ENCODE data around the gene GCN1. TPM values are rescaled to one million over a fixed set of nuclear protein-coding genes. Genes with fewer than 3 reads are reported as not detected.

GCN1 gene
- total and polyA plus RNA-seq, 2 of the 8 experiments (the other 6 are each of a cell fraction or from before 2014, with no cell fraction given): 61.4 to 133 TPM

GRCh38 chr12:120190386-120190785, 4.1 kb downstream of the GCN1 start:
- ChIA-PET CTCF (ENCODE audit: partially characterized antibody) (interaction anchor here (0.7 to 1.2 kb wide), 2 partner anchors 51 to 76 kb away, joined by 3 to 4 read pairs; no protein-coding TSS in a partner anchor), POLR2A (ENCODE audit: partially characterized antibody) (interaction anchor here (0.8 to 88.3 kb wide), 5 partner anchors 16 to 77 kb away, joined by 3 to 4270 read pairs (median 358); partner anchors contain the start of genes PXN, RNU4-1, RNU4-2 and RPLP0)
- H2AFZ ChIP-seq (ENCODE audit: low read length): no peak overlapping the region

More at GRCh38 chr12:120190386-120190785, 4.1 kb downstream of the GCN1 start:
- Histone ChIP-seq H2BK15ac (ENCODE audit: low read length) (no peak overlapping the region), H3K9ac (replicated peaks in 1 of 4; ENCODE audit: extremely low read depth in 1 of 4, low read depth in 3 of 4, low read length in 3 of 4) (no peak overlapping the region), H2BK5ac (ENCODE audit: low read depth, low read length) (no peak overlapping the region), H4K5ac (ENCODE audit: insufficient read length, low read depth, low read length) (no peak overlapping the region), H3K18ac (ENCODE audit: extremely low read depth, low read length) (no peak overlapping the region), H3K14ac (ENCODE audit: insufficient read length) (no peak overlapping the region), H3K79me2 (ENCODE audit: control insufficient read depth in 1 of 2, insufficient read depth in 2 of 2, low read length in 2 of 2) (peaks cover 16 to 58% of the 10 kb centered on the region in 2 experiments), H3K27me3 (replicated peaks in 1 of 4; ENCODE audit: control insufficient read depth in 3 of 4, extremely low read depth in 1 of 4, insufficient read depth in 3 of 4, low read length in 3 of 4) (no peaks in the 10 kb centered on the region), H3K56ac (replicated peaks; ENCODE audit: insufficient read length, low read depth, low read length) (no peak overlapping the region), H2BK120ac (replicated peaks; ENCODE audit: low read depth, low read length) (no peak overlapping the region), H3K23ac (ENCODE audit: insufficient read length) (no peak overlapping the region), H4K91ac (replicated peaks; ENCODE audit: insufficient read length, low read length) (no peak overlapping the region), H3K4ac (replicated peaks; ENCODE audit: insufficient read length, low read depth, low read length) (no peak overlapping the region), H2BK20ac (ENCODE audit: low read length) (no peak overlapping the region), H3K79me1 (ENCODE audit: low read depth, low read length) (peaks cover 13% of the 10 kb centered on the region), H3K4me3 (ENCODE audit: extremely low read depth in 1 of 4, insufficient read depth in 2 of 4, low read depth in 3 of 4, low read length in 4 of 4) (no peak overlapping the region), H3K27ac (ENCODE audit: low read depth, low read length) (no peak overlapping the region), H4K20me1 (replicated peaks in 1 of 2; ENCODE audit: control insufficient read depth in 1 of 2, insufficient read depth in 2 of 2, low read length in 2 of 2) (peaks cover 0 to 3% of the 10 kb centered on the region in 2 experiments), H3K36me3 (ENCODE audit: control insufficient read depth in 2 of 4, insufficient read depth in 4 of 4, low read length in 3 of 4) (peaks cover 13 to 46% (median 33%) of the 10 kb centered on the region in 4 experiments; a peak in 7 of 8 replicates), H4K8ac (ENCODE audit: extremely low read depth, insufficient read depth, low read length) (no peak overlapping the region), H2AK5ac (ENCODE audit: low read depth, low read length) (no peak overlapping the region), H3K4me1 (replicated peaks in 1 of 4; ENCODE audit: control insufficient read depth in 3 of 4, insufficient read depth in 4 of 4, low read length in 3 of 4) (peaks cover 0 to 3% (median under 1%) of the 10 kb centered on the region in 4 experiments; a peak in 2 of 7 replicates), H3K4me2 (ENCODE audit: insufficient read depth in 1 of 2, low read depth in 2 of 2, low read length in 2 of 2) (no peak overlapping the region), H3K23me2 (ENCODE audit: low read depth, low read length) (peaks cover 10% of the 10 kb centered on the region), H3K9me3 (ENCODE audit: insufficient read depth in 2 of 2, low read depth in 1 of 2, low read length in 1 of 2) (no peaks in the 10 kb centered on the region), H2BK12ac (ENCODE audit: low read depth, low read length) (no peak overlapping the region)
- DNase-seq (ENCODE audit: low read depth in 1 of 2, low spot score in 2 of 2) (no peak), FAIRE-seq (no peak)
- no peak for TF ChIP-seq SP1 (IDR thresholded peaks at IDR 0.05; ENCODE audit: low read depth, low read length)
- TF ChIP-seq ATF2 (IDR thresholded peaks at IDR 0.05; ENCODE audit: low read length): no peak
- no peak for TF ChIP-seq TEAD4 (IDR thresholded peaks at IDR 0.05; ENCODE audit: low read depth, low read length)
- no peak for TF ChIP-seq SP4 (IDR thresholded peaks at IDR 0.05; ENCODE audit: low read length)
- no peak for TF ChIP-seq ASH2L (IDR thresholded peaks at IDR 0.05; ENCODE audit: low read length)
- no peak for TF ChIP-seq RBBP5 (IDR thresholded peaks at IDR 0.05; ENCODE audit: borderline replicate concordance, low read depth, low read length)
- no peak for TF ChIP-seq CREB1 (IDR thresholded peaks at IDR 0.05)
- TF ChIP-seq TAF7 (optimal IDR thresholded peaks at IDR 0.05; ENCODE audit: borderline replicate concordance, low read depth, low read length): no peak
- no peak for TF ChIP-seq GTF2F1 (IDR thresholded peaks at IDR 0.05; ENCODE audit: borderline replicate concordance, low read depth, low read length)
- TF ChIP-seq RFX5 (IDR thresholded peaks at IDR 0.05; ENCODE audit: borderline replicate concordance, low read depth, low read length): no peak
- no peak for TF ChIP-seq NRF1 (IDR thresholded peaks at IDR 0.05; ENCODE audit: low read depth, low read length)
- TF ChIP-seq ATF3 (IDR thresholded peaks at IDR 0.05; ENCODE audit: insufficient read depth, low read depth, low read length): no peak
- 96% methylated on average over 5 of the region's 5 CpGs; no CpG with 5 or more reads in 1 of the 2 experiments for WGBS, 2 experiments (ENCODE audit: extremely low coverage in 1 of 2, insufficient coverage in 1 of 2, insufficient read length in 1 of 2, insufficient replicate concordance in 2 of 2, low coverage in 1 of 2, low lambda C conversion rate in 2 of 2, missing lambda C conversion rate in 1 of 2)

Data from H1 (cell line).